ENCODE measurements around the gene NPIPB9.
"Not testable (repeated sequence)": the region's sequence is repeated elsewhere in the genome, so short reads cannot be mapped to it uniquely, and the experiment has no call there.

- TF ChIP-seq CTCF, POLR2A (IDR thresholded peaks at IDR 0.05): not testable (repeated sequence)
Measured at GRCh38 chr16:28740631-28741030, 11.0 kb upstream of the NPIPB9 start.
